ENCODE measurements around the gene PYDC1.
"Not testable (repeated sequence)": the region's sequence is repeated elsewhere in the genome, so short reads cannot be mapped to it uniquely, and the experiment has no call there.

The PYDC1 gene

GRCh38 chr16:31196324-31197088, 20.4 kb downstream of the PYDC1 start:
- no peak for DNase-seq (ENCODE audit: low read depth in 3 of 3)

GRCh38 chr16:31195861-31196260, 21.1 kb downstream of the PYDC1 start:
- DNase-seq (ENCODE audit: low read depth in 3 of 3), result not testable (repeated sequence)

DNA sequence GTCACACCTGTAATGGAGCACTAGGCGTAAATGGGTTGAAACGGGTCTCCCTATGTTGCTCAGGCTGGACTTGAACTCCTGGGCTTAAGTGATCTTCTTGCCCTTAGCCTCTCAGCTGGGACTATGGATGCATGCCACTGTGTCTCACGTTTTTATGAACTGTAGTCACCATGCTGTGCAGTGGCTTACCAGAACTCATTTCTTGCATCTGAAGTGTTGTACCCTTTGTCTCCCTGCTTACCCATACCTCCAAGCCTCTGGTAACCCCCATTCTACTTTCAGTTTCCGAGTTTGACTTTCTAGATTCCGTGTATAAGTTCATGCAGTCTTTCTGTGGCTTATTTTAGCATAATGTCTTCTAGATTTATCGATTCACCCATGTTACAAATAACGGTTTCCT, 22.0 kb downstream of the PYDC1 start:
- DNase-seq (ENCODE audit: low read depth in 3 of 3), result no peak

DNA sequence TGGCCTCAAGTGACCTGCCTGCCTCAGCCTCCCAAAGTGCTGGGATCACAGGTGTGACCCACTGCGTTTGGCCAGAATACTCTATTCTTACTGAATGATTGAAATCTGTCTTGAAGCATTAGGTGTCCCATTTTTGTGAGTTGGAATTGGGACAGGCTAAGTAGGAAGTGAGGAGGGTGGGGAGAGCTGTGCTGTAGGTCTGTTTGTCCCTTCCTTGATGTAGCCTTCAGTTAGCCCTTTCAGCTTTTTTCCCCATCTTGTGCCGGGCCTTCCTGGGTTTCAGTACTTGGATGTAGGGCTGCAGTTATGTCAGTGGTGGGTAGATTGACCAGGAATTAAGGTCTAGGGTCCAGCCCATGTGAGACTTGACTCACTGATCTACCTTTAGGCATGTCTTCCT, 23.1 kb downstream of the PYDC1 start:
- DNase-seq (ENCODE audit: low read depth in 3 of 3), result no peak

GRCh38 chr16:31192856-31193642, 23.9 kb downstream of the PYDC1 start:
- DNase-seq (ENCODE audit: low read depth in 3 of 3), result no peak

DNA sequence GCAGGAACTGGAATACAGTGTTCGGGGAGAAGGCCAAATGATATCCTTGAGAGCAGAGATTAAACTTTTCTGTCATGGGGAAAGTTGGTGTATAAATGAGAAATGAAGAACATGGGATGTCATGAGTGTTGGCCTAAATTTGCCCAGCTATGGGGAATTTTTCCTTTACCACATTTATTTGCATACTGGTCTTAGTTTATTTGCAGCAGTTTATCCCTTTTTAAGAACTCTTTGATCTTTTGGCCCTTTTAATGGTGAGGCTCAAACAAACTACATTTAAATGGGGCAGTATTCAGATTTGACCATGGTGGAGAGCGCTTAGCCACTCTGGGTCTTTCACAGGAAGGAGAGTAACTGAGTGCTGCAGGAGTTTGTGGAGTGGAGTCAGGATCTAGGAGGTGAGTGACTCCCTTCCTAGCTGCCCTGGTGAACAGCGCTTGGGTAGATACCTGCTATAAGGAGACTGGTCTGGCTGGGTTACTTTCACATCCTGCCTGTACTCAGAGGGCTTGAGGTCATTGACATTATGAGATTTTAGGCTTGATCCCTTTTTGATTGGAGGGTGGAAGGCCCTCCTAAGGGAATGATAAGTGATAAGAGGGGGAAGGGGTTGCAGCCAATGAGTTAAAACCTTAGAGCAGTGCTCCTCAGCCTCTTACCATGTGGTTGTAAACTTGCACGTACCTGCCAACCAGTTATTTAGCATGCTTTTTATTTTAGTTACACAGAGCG, 25.1 kb downstream of the PYDC1 start:
- no peak for DNase-seq (ENCODE audit: low read depth in 3 of 3)

- no peak for DNase-seq (ENCODE audit: low read depth in 3 of 3)
These were observed 26.0 kb downstream of the PYDC1 start for GRCh38 chr16:31190818-31191444.

GRCh38 chr16:31190061-31190460, 26.9 kb downstream of the PYDC1 start:
- DNase-seq (ENCODE audit: low read depth in 3 of 3), result no peak

- DNase-seq (ENCODE audit: low read depth in 3 of 3), result no peak
These were observed 27.5 kb downstream of the PYDC1 start for GRCh38 chr16:31189412-31189778.

GRCh38 chr16:31188450-31189411, 28.2 kb downstream of the PYDC1 start:
- DNase-seq (ENCODE audit: low read depth in 3 of 3), result no peak

- no peak for DNase-seq (ENCODE audit: low read depth in 3 of 3)
These were observed 29.1 kb downstream of the PYDC1 start for GRCh38 chr16:31187808-31188189.

DNA sequence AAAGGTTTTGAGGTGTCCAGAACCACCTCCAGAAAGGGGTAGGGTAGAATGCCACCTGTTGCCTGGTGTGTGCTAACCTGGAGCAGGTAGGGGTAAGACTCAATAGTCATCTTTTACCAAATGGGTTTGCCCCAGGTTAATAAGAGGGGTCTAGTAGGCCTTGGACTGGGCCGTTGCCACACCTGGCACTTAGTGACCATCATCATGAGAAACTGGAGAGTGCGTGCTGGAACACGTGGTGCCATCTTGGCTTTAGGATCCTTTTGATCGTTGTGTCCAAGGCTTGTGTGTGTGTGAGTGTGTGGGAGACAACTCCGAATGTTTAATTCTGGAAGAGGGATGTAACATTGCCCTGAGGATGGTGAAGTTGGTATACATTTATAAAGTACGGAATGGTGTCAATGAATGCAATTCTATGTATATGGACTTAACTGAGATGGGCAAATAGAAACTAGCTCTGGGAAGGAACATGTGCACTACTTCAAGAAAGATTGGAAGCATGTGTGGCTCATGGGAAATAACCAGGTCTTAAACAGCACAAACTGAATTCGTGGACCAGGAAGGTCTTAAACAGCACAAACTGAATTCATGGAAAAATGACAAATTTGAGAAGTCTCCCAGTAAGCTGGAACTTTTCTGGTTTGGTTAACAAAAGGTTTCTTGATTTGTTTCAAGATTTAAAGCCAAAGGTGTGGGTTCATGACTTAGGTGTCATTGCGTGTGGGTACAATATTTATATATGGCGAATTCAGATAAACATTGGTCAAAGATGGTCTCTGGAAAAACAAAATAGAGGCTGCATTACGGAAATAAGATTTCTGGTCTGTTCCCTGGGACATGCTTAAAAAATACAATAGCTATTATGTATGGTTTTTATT, 29.8 kb downstream of the PYDC1 start:
- no peak for DNase-seq (ENCODE audit: low read depth in 3 of 3)

DNA sequence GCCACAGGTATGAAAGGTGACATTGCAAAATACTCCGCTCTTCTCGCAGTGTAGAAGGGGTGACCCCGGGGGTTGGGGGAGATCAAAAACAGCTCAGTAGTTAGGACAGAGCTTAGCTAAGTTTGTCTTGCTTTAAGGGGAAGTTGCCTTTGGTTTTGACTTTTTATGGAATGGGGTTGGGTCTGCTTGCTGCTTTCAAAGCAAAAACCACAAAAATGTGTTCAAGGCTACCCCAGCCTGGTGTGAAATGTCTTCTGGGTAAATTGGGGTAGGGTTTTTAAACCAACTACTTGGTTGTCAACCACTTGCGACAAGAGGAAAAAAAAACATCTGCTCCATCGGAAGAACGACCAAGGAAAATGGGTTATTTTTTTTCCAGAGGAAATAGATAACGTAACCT, 30.8 kb downstream of the PYDC1 start:
- no peak for DNase-seq (ENCODE audit: low read depth in 3 of 3)

- DNase-seq (ENCODE audit: low read depth in 3 of 3), result no peak
These were observed 31.6 kb downstream of the PYDC1 start for GRCh38 chr16:31185339-31185738.

- DNase-seq (ENCODE audit: low read depth in 3 of 3), result no peak
These were observed 32.0 kb downstream of the PYDC1 start for GRCh38 chr16:31184888-31185287.

DNA sequence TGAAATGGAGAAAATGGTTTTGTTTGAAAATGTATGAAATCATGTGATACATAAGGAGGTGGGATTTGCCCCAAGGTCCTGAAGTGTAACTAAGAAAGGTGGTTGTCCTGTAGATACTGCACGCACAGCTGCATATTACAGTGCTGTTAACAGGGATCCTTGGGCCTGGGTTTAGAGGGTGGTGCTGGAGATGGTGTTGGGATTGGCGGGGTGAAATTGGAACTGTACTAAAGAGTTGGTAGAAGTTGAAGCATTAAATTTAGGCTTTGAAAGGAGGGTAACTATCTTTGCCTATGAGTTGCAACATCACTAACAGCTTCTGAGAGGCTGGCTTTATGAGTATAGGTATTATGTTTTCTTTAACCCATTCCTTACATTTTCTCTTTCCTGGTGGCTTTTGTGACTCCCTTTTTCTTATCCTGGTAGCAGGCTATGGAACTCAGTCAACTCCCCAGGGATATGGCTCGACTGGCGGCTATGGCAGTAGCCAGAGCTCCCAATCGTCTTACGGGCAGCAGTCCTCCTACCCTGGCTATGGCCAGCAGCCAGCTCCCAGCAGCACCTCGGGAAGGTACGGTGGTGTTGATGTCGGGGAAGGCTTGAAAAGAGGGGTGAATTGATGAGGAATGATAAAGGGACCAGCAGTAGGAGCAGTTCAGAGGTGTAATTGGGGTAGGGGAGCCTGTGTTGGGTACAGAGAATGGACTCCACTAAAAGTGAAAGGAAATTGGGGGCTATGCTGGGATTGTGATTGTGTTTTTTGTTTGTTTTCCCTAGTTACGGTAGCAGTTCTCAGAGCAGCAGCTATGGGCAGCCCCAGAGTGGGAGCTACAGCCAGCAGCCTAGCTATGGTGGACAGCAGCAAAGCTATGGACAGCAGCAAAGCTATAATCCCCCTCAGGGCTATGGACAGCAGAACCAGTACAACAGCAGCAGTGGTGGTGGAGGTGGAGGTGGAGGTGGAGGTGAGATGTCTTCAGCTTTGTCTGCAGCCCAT, 33.2 kb downstream of the PYDC1 start:
- DNase-seq (ENCODE audit: low read depth in 3 of 3), result no peak

DNA sequence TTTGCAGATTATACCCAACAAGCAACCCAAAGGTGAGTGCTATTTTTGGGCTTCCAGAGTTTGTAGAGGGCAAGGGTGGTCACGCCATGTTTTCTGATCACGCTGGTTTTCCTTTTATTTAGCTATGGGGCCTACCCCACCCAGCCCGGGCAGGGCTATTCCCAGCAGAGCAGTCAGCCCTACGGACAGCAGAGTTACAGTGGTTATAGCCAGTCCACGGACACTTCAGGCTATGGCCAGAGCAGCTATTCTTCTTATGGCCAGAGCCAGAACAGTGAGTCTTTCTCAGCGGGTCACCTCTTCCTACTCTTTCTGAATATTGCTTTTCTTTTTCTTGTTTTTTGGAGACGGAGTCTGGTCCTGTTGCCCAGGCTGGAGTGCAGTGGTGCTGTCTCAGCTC, 34.5 kb downstream of the PYDC1 start:
- no peak for DNase-seq (ENCODE audit: low read depth in 3 of 3)

DNA sequence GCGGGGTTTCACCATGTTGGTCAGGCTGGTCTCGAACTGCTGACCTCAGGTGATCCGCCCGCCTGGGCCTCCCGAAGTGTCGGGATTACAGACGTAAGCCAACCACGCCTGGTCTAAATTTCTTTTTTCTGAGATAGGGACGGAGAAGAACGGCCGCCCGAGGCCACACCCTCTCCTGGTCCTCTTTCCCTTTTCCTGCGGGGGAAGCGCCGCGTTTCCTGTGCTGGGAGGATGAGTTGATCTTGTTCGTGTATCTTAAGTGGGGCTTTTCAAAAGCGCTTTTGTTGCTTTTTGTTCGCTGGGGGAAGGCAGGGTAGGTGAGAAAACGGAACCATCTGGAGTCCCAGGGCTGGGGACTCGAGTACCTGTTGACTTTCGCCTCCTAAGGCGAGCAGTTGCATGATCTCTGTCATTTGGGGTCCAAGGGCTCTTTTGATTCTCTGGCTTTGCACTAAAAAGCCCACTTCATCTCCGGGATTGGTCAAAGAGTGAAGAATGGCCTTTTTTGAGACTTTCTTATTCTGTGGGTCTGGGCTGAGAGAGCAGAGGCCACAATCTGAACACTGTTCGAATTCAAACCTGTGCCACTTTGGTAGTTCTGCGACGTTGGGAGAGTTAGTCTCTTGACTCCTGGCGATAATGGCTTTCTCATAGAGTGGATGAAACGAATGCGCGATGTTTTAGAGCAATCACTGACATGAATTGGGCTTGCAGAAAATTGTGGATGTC, 35.7 kb downstream of the PYDC1 start:
- peak in 1 of 3 experiments; percentile 12 for DNase-seq (ENCODE audit: low read depth in 3 of 3)
